Esophagus (tissue), 2 donors: ENCODE measurements around the gene TMEM200A. TPM values are rescaled to one million over a fixed set of nuclear protein-coding genes. Genes with fewer than 3 reads are reported as not detected.

Experiments
- polyA plus RNA-seq, 2 donors: library from polyadenylated mRNA; stranded (reverse); fragments of 200-250 nt; gene quantifications; one replicate each; pipeline ENCODE4 v1.2.3, GENCODE V29; 2013
- donor health status: healthy with polysubstance abuse.
- donor health status: Bipolar disorder and iron deficiency.

The TMEM200A gene
- polyA plus RNA-seq, 2 donors: 0.10 to 0.27 TPM

Other genes starting within 250 kb of the TMEM200A start
- under 1 TPM; 0.12 to 0.18 TPM for gene SAMD3, start 143.1 kb upstream of the TMEM200A start, polyA plus RNA-seq